Fibroblast of the aortic adventitia (primary cell): Measurements from ENCODE around the gene FAN1. TPM values are rescaled to one million over a fixed set of nuclear protein-coding genes. Genes with fewer than 3 reads are reported as not detected.

Experiments used
- small RNA-seq: library from RNA; depleted of rRNA; stranded (forward); fragments of <200 nt; gene quantifications from one replicate; pipeline ENCODE3, GENCODE V24; 2012
- total RNA-seq: library from RNA; depleted of rRNA; stranded (reverse); fragments of >200 nt; gene quantifications from 2 replicates; pipeline ENCODE4 v1.2.3, GENCODE V29; 2012; ENCODE audit warnings: low replicate concordance

The FAN1 gene
- total RNA-seq, 1 donor: 17.8 TPM

Small RNA genes within 50 kb of the gene (small RNA-seq; reads per million reads assigned to genes)
- gene RNU6-466P: not detected

Other genes with a start within 250 kb of the FAN1 start
- gene MTMR10, start 87.7 kb downstream of the FAN1 start, total RNA-seq: 16.2 and 21.3 TPM in 2 replicates
- not detected in 2 replicates for gene TRPM1, start 197.8 kb downstream of the FAN1 start, total RNA-seq